HG03280 (cell line): ENCODE data around the gene INHBB.
"Not testable (repeated sequence)": the region's sequence is repeated elsewhere in the genome, so short reads cannot be mapped to it uniquely, and the experiment has no call there.

Experiments
- ATAC-seq: cut with Tn5 transposase; IDR thresholded peaks from one replicate; pipeline ENCODE4 v1.9.1; 2021; ENCODE audit warnings: mild to moderate bottlenecking, moderate library complexity; ENCODE audit not compliant: unreplicated experiment

INHBB gene

GRCh38 chr2:120315367-120316033 is 30.4 kb upstream of the INHBB start:
- no peak for ATAC-seq

- no peak for ATAC-seq
These were observed 29.9 kb upstream of the INHBB start for GRCh38 chr2:120316071-120316470.

- no peak for ATAC-seq
These were observed 29.3 kb upstream of the INHBB start for GRCh38 chr2:120316528-120317179.

GRCh38 chr2:120317180-120317533 is 28.8 kb upstream of the INHBB start:
- no peak for ATAC-seq

GRCh38 chr2:120317916-120318315 is 28.0 kb upstream of the INHBB start:
- no peak for ATAC-seq

- ATAC-seq: no peak
These were observed 27.3 kb upstream of the INHBB start for GRCh38 chr2:120318626-120319025.

- ATAC-seq: no peak
These were observed 26.8 kb upstream of the INHBB start for GRCh38 chr2:120319123-120319522.

- no peak for ATAC-seq
These were observed 26.1 kb upstream of the INHBB start for GRCh38 chr2:120319686-120320317.

- ATAC-seq: no peak
These were observed 25.6 kb upstream of the INHBB start for GRCh38 chr2:120320318-120320851.

- not testable (repeated sequence) for ATAC-seq
These were observed 24.9 kb upstream of the INHBB start for GRCh38 chr2:120320887-120321556.

- no peak for ATAC-seq
These were observed 24.1 kb upstream of the INHBB start for GRCh38 chr2:120321721-120322284.

- ATAC-seq: no peak
These were observed 23.6 kb upstream of the INHBB start for GRCh38 chr2:120322329-120322728.

- ATAC-seq: no peak
These were observed 22.7 kb upstream of the INHBB start for GRCh38 chr2:120323214-120323613.

GRCh38 chr2:120323807-120324399 is 22.0 kb upstream of the INHBB start:
- ATAC-seq: no peak

- ATAC-seq: no peak
These were observed 21.0 kb upstream of the INHBB start for GRCh38 chr2:120324933-120325332.

GRCh38 chr2:120326066-120326465 is 19.9 kb upstream of the INHBB start:
- ATAC-seq: no peak

- no peak for ATAC-seq
These were observed 14.8 kb upstream of the INHBB start for GRCh38 chr2:120330946-120331822.

GRCh38 chr2:120331903-120332302 is 14.0 kb upstream of the INHBB start:
- no peak for ATAC-seq

- ATAC-seq: no peak
These were observed 13.6 kb upstream of the INHBB start for GRCh38 chr2:120332384-120332783.

GRCh38 chr2:120334068-120334467 is 11.9 kb upstream of the INHBB start:
- ATAC-seq: no peak
